ENCODE measurements around the gene INAFM1.
"Not testable (repeated sequence)": the region's sequence is repeated elsewhere in the genome, so short reads cannot be mapped to it uniquely, and the experiment has no call there.

DNA sequence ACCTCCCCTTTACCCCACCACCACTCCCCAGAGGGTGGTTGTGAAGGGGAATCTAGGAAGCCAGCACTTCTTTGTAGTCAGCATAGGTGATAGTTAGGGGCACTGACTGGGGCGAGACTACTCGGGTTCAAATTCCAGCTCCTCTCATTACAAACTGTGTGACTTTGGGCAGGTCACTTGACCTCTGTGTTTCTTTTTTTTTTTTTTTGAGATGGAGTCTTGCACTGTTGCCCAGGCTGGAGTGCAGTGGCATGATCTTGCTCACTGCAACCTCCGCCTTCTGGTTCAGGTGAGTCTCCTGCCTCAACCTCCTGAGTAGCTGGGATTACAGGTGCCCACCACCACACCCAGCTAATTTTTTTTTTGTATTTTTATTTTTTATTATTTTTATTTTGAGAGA lies 1.8 kb downstream of the INAFM1 start:
- TF ChIP-seq EZH2phosphoT487 (IDR thresholded peaks at IDR 0.05; ENCODE audit: borderline replicate concordance, low read length), result not testable (repeated sequence)
- TF ChIP-seq, protein P1, sequence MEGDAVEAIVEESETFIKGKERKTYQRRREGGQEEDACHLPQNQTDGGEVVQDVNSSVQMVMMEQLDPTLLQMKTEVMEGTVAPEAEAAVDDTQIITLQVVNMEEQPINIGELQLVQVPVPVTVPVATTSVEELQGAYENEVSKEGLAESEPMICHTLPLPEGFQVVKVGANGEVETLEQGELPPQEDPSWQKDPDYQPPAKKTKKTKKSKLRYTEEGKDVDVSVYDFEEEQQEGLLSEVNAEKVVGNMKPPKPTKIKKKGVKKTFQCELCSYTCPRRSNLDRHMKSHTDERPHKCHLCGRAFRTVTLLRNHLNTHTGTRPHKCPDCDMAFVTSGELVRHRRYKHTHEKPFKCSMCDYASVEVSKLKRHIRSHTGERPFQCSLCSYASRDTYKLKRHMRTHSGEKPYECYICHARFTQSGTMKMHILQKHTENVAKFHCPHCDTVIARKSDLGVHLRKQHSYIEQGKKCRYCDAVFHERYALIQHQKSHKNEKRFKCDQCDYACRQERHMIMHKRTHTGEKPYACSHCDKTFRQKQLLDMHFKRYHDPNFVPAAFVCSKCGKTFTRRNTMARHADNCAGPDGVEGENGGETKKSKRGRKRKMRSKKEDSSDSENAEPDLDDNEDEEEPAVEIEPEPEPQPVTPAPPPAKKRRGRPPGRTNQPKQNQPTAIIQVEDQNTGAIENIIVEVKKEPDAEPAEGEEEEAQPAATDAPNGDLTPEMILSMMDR (IDR thresholded peaks at IDR 0.05; ENCODE audit: low read depth, low read length, poor library complexity, severe bottlenecking), result not testable (repeated sequence)

All from DOHH2 (cell line).